ENCODE data around the gene ABHD5. TPM values are rescaled to one million over a fixed set of nuclear protein-coding genes. Genes with fewer than 3 reads are reported as not detected.
"Not testable (repeated sequence)": the region's sequence is repeated elsewhere in the genome, so short reads cannot be mapped to it uniquely, and the experiment has no call there.

Gene ABHD5
- total RNA-seq, 1 donor from 2014 or later = 25.4 TPM

- ATAC-seq; intact Hi-C loops (cut with DNase I); DNase-seq (ENCODE audit: missing footprints): not testable (repeated sequence)
Measured at GRCh38 chr3:43678887-43679449, 11.8 kb upstream of the ABHD5 start.

- DNase-seq (ENCODE audit: missing footprints); intact Hi-C loops (cut with DNase I); ATAC-seq: not testable (repeated sequence)
Measured at GRCh38 chr3:43680857-43681256, 9.9 kb upstream of the ABHD5 start.

GRCh38 chr3:43684944-43685343, 5.8 kb upstream of the ABHD5 start:
- ATAC-seq (no peak), DNase-seq (ENCODE audit: missing footprints) (no peak)
- intact Hi-C loops (cut with DNase I) = no loop called here

GRCh38 chr3:43685921-43686320, 4.8 kb upstream of the ABHD5 start:
- intact Hi-C loops (cut with DNase I) = no loop called here
- DNase-seq (ENCODE audit: missing footprints) = no peak
- ATAC-seq = no peak

GRCh38 chr3:43686333-43686699, 4.4 kb upstream of the ABHD5 start:
- intact Hi-C loops (cut with DNase I) = no loop called here
- ATAC-seq (no peak), DNase-seq (ENCODE audit: missing footprints) (no peak)

- ATAC-seq (no peak), DNase-seq (ENCODE audit: missing footprints) (no peak)
- intact Hi-C loops (cut with DNase I) = no loop called here
Measured at GRCh38 chr3:43686700-43687498, 3.8 kb upstream of the ABHD5 start.

- intact Hi-C loops (cut with DNase I) = no loop called here
- no peak for DNase-seq (ENCODE audit: missing footprints)
- ATAC-seq = no peak
Measured at GRCh38 chr3:43687499-43687811, 3.3 kb upstream of the ABHD5 start.

GRCh38 chr3:43688245-43688650, 2.5 kb upstream of the ABHD5 start:
- ATAC-seq = no peak
- intact Hi-C loops (cut with DNase I) = no loop called here
- no peak for DNase-seq (ENCODE audit: missing footprints)

GRCh38 chr3:43689166-43689565, 1.6 kb upstream of the ABHD5 start:
- DNase-seq (ENCODE audit: missing footprints) (no peak), ATAC-seq (no peak)
- intact Hi-C loops (cut with DNase I) = no loop called here

GRCh38 chr3:43689766-43690399, 855 bp upstream of the ABHD5 start:
- ATAC-seq (no peak), DNase-seq (ENCODE audit: missing footprints) (no peak)
- intact Hi-C loops (cut with DNase I) = loop anchor here (2.0 to 5.0 kb wide), 2 partner anchors 67 kb away; partner anchors contain the start of gene ANO10

GRCh38 chr3:43691120-43691995, 620 bp downstream of the ABHD5 start:
- peak; percentile 87 for DNase-seq (ENCODE audit: missing footprints)
- peak; percentile 66 for ATAC-seq
- intact Hi-C loops (cut with DNase I) = loop anchor here (2.0 to 5.0 kb wide), 2 partner anchors 66 to 69 kb away; partner anchors contain the start of gene ANO10

- ATAC-seq (no peak), DNase-seq (ENCODE audit: missing footprints) (no peak)
- intact Hi-C loops (cut with DNase I) = loop anchor here (5.0 kb wide), 1 partner anchor 65 kb away; no protein-coding TSS in a partner anchor
Measured at GRCh38 chr3:43692085-43692855, 1.5 kb downstream of the ABHD5 start.

- no peak for DNase-seq (ENCODE audit: missing footprints)
- intact Hi-C loops (cut with DNase I) = loop anchor here (5.0 kb wide), 1 partner anchor 64 kb away; no protein-coding TSS in a partner anchor
- no peak for ATAC-seq
Measured at GRCh38 chr3:43692971-43693370, 2.2 kb downstream of the ABHD5 start.

GRCh38 chr3:43693594-43693993, 2.9 kb downstream of the ABHD5 start:
- ATAC-seq (no peak), DNase-seq (ENCODE audit: missing footprints) (no peak)
- intact Hi-C loops (cut with DNase I) = loop anchor here (5.0 kb wide), 1 partner anchor 64 kb away; no protein-coding TSS in a partner anchor

- DNase-seq (ENCODE audit: missing footprints) (no peak), ATAC-seq (no peak)
- intact Hi-C loops (cut with DNase I) = no loop called here
Measured at GRCh38 chr3:43695443-43695842, 4.7 kb downstream of the ABHD5 start.

- DNase-seq (ENCODE audit: missing footprints) (no peak), ATAC-seq (no peak)
- intact Hi-C loops (cut with DNase I) = no loop called here
Measured at GRCh38 chr3:43695863-43696262, 5.1 kb downstream of the ABHD5 start.

- intact Hi-C loops (cut with DNase I) = no loop called here
- DNase-seq (ENCODE audit: missing footprints) (no peak), ATAC-seq (no peak)
Measured at GRCh38 chr3:43696441-43696840, 5.7 kb downstream of the ABHD5 start.

GRCh38 chr3:43696881-43697280, 6.1 kb downstream of the ABHD5 start:
- intact Hi-C loops (cut with DNase I) = no loop called here
- no peak for DNase-seq (ENCODE audit: missing footprints)
- no peak for ATAC-seq
